Upper lobe of left lung (tissue), 6 donors: ENCODE results near the gene NDNF. TPM values are rescaled to one million over a fixed set of nuclear protein-coding genes. Genes with fewer than 3 reads are reported as not detected.

Experiments
- ATAC-seq, 2 donors: fragments of 200-7000 bp; cut with Tn5 transposase; one replicate each; pipeline ENCODE4 v1.9.1; 2022; ENCODE audit warnings: mild to moderate bottlenecking in 2 of 2, moderate library complexity in 2 of 2; ENCODE audit not compliant: low FRiP score in 2 of 2
- DNase-seq, 2 donors: peaks; one replicate each; pipeline ENCODE4 v3.0.0-alpha.2; 2019 to 2020
- H3K27ac ChIP-seq, 4 donors: fragments of 200-600 bp; sonication (generic); one replicate each; pipeline ENCODE4 v1.5.1; 2016 to 2019
- H3K27me3 ChIP-seq, 4 donors: fragments of 200-600 bp; sonication (generic); one replicate each; pipeline ENCODE4 v1.5.1; 2017 to 2019
- H3K36me3 ChIP-seq, 4 donors: fragments of 200-600 bp; sonication (generic); one replicate each; pipeline ENCODE4 v1.5.1; 2016 to 2019
- H3K4me1 ChIP-seq, 4 donors: fragments of 200-600 bp; sonication (generic); one replicate each; pipeline ENCODE4 v1.5.1; 2018 to 2019
- H3K4me3 ChIP-seq, 4 donors: fragments of 200-600 bp; sonication (generic); one replicate each; pipeline ENCODE4 v1.5.1; 2017 to 2019; ENCODE audit warnings: mild to moderate bottlenecking in 2 of 4, moderate library complexity in 1 of 4
- H3K9me3 ChIP-seq, 4 donors: fragments of 200-600 bp; sonication (generic); one replicate each; pipeline ENCODE4 v1.5.1; 2018 to 2019
- CTCF ChIP-seq, 6 experiments: fragments of 450-650 bp in 4 of 6; fragments of 200-600 bp in 2 of 6; sonication (generic) in 2 of 6; IDR thresholded peaks; one replicate each; pipeline ENCODE4 v1.5.1; 2016 to 2019; ENCODE audit warnings: antibody characterized with exemption in 6 of 6
- EP300 ChIP-seq, 4 donors: sonication (generic); formaldehyde crosslinking; IDR thresholded peaks; one replicate each; pipeline ENCODE4 v1.5.1; 2017; ENCODE audit warnings: antibody characterized with exemption in 4 of 4, control low read depth in 2 of 4
- POLR2A ChIP-seq, 4 donors: fragments of 450-650 bp; IDR thresholded peaks; one replicate each; pipeline ENCODE4 v1.5.1; 2016 to 2017; ENCODE audit warnings: antibody characterized with exemption in 4 of 4, mild to moderate bottlenecking in 2 of 4
- POLR2AphosphoS5 ChIP-seq, 2 donors: sonication (generic); formaldehyde crosslinking; IDR thresholded peaks; one replicate each; pipeline ENCODE4 v1.5.1; 2017; ENCODE audit warnings: antibody characterized with exemption in 2 of 2
- WGBS, 2 donors: methylation state at CpG; one replicate each; pipeline ENCODE4 v1.1.5; 2017 to 2018; 5-methylcytosine and 5-hydroxymethylcytosine counted together
- total RNA-seq, 6 donors: library from RNA; depleted of rRNA in 4 of 6; stranded (reverse); fragments of >200 nt in 4 of 6; gene quantifications; one replicate each; pipeline versions ENCODE4 v1.1.0 to v1.2.1, GENCODE V29; 2016 to 2021
- donor health status: DM: no; HTN: no; CAD: no; lungs with moderate emphysema.
- donor health status: DM: no; HTN: yes; CAD: no; lungs with severe emphysema.

NDNF gene
- total RNA-seq, 6 donors from 2014 or later, result 52.4 to 180 (median 129) TPM

GRCh38 chr4:121108557-121108956 lies 36.2 kb upstream of the NDNF start:
- no peak for TF ChIP-seq CTCF (IDR thresholded peaks at IDR 0.05)
- TF ChIP-seq POLR2AphosphoS5 (IDR thresholded peaks at IDR 0.05), result no peak
- TF ChIP-seq POLR2A (IDR thresholded peaks at IDR 0.05), result no peak
- TF ChIP-seq EP300 (IDR thresholded peaks at IDR 0.05), result no peak
- Histone ChIP-seq H3K27ac (no peak overlapping the region), H3K36me3 (no peaks in the 10 kb centered on the region), H3K4me1 (no peaks in the 10 kb centered on the region), H3K9me3 (no peaks in the 10 kb centered on the region), H3K4me3 (no peak overlapping the region), H3K27me3 (no peaks in the 10 kb centered on the region)
- ATAC-seq, result no peak
- no peak for DNase-seq
- 91 to 94% methylated on average over 2 of the region's 2 CpGs for WGBS, 2 donors

- WGBS, 2 donors, result 96 to 97% methylated on average over 4 of the region's 4 CpGs
- TF ChIP-seq EP300 (IDR thresholded peaks at IDR 0.05), result no peak
- TF ChIP-seq CTCF (IDR thresholded peaks at IDR 0.05), result no peak
- TF ChIP-seq POLR2AphosphoS5 (IDR thresholded peaks at IDR 0.05), result no peak
- TF ChIP-seq POLR2A (IDR thresholded peaks at IDR 0.05), result no peak
- H3K4me1 ChIP-seq, result no peaks in the 10 kb centered on the region
Measured at GRCh38 chr4:121107507-121107906, 35.2 kb upstream of the NDNF start.

GRCh38 chr4:121100093-121100775 lies 27.9 kb upstream of the NDNF start:
- Histone ChIP-seq H3K27ac (no peak overlapping the region), H3K9me3 (no peaks in the 10 kb centered on the region), H3K36me3 (no peaks in the 10 kb centered on the region), H3K4me3 (no peak overlapping the region), H3K27me3 (no peaks in the 10 kb centered on the region), H3K4me1 (no peaks in the 10 kb centered on the region)
- WGBS, 2 donors, result 79 to 85% methylated on average over 2 of the region's 2 CpGs
- TF ChIP-seq POLR2A (IDR thresholded peaks at IDR 0.05) (no peak), EP300 (IDR thresholded peaks at IDR 0.05) (no peak), POLR2AphosphoS5 (IDR thresholded peaks at IDR 0.05) (no peak), CTCF (IDR thresholded peaks at IDR 0.05) (no peak)
- no peak for ATAC-seq
- DNase-seq, result no peak

More at GRCh38 chr4:121107507-121107906, 35.2 kb upstream of the NDNF start:
- no peaks in the 10 kb centered on the region for H3K27me3 ChIP-seq
- no peak overlapping the region for H3K27ac ChIP-seq
- no peaks in the 10 kb centered on the region for H3K9me3 ChIP-seq
- H3K36me3 ChIP-seq, result no peaks in the 10 kb centered on the region
- DNase-seq (no peak), ATAC-seq (no peak)
- no peak overlapping the region for H3K4me3 ChIP-seq

- Histone ChIP-seq H3K36me3 (no peaks in the 10 kb centered on the region), H3K4me1 (no peaks in the 10 kb centered on the region), H3K27ac (no peak overlapping the region), H3K9me3 (no peaks in the 10 kb centered on the region), H3K27me3 (no peaks in the 10 kb centered on the region), H3K4me3 (no peak overlapping the region)
- TF ChIP-seq POLR2AphosphoS5 (IDR thresholded peaks at IDR 0.05) (no peak), CTCF (IDR thresholded peaks at IDR 0.05) (no peak), POLR2A (IDR thresholded peaks at IDR 0.05) (no peak), EP300 (IDR thresholded peaks at IDR 0.05) (no peak)
- no peak for DNase-seq
- no peak for ATAC-seq
- 64 to 77% methylated on average over 2 of the region's 2 CpGs for WGBS, 2 donors
Measured at GRCh38 chr4:121098266-121098665, 25.9 kb upstream of the NDNF start.

- no peaks in the 10 kb centered on the region for H3K36me3 ChIP-seq
- no peak overlapping the region for H3K4me3 ChIP-seq
- no peaks in the 10 kb centered on the region for H3K27me3 ChIP-seq
- no peaks in the 10 kb centered on the region for H3K9me3 ChIP-seq
- no peak overlapping the region for H3K27ac ChIP-seq
- 14 to 25% methylated on average over 2 of the region's 2 CpGs for WGBS, 2 donors
- H3K4me1 ChIP-seq, result no peaks in the 10 kb centered on the region
- TF ChIP-seq POLR2A (IDR thresholded peaks at IDR 0.05), result no peak
- peak; percentile 30 to 56 (median 40) for TF ChIP-seq CTCF (IDR thresholded peaks at IDR 0.05)
- no peak for TF ChIP-seq POLR2AphosphoS5 (IDR thresholded peaks at IDR 0.05)
- ATAC-seq (peak in 1 of 2 donors; percentile 45), DNase-seq (no peak)
Measured at GRCh38 chr4:121096629-121097028, 24.3 kb upstream of the NDNF start.
